HG02763 (cell line): Measurements from ENCODE around the gene ADM2.
"Not testable (repeated sequence)": the region's sequence is repeated elsewhere in the genome, so short reads cannot be mapped to it uniquely, and the experiment has no call there.

Source experiments
- ATAC-seq: cut with Tn5 transposase; IDR thresholded peaks from one replicate; pipeline ENCODE4 v1.9.1; 2021; ENCODE audit warnings: mild to moderate bottlenecking, moderate library complexity; ENCODE audit not compliant: unreplicated experiment

The ADM2 gene, protein sequence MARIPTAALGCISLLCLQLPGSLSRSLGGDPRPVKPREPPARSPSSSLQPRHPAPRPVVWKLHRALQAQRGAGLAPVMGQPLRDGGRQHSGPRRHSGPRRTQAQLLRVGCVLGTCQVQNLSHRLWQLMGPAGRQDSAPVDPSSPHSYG

GRCh38 chr22:50481440-50482106 is at the start of gene ADM2:
TSS of gene ADM2 (plus strand) at chr22:50481543. CDS start at chr22:50481848, 305 bp downstream.
- no peak for ATAC-seq

DNA sequence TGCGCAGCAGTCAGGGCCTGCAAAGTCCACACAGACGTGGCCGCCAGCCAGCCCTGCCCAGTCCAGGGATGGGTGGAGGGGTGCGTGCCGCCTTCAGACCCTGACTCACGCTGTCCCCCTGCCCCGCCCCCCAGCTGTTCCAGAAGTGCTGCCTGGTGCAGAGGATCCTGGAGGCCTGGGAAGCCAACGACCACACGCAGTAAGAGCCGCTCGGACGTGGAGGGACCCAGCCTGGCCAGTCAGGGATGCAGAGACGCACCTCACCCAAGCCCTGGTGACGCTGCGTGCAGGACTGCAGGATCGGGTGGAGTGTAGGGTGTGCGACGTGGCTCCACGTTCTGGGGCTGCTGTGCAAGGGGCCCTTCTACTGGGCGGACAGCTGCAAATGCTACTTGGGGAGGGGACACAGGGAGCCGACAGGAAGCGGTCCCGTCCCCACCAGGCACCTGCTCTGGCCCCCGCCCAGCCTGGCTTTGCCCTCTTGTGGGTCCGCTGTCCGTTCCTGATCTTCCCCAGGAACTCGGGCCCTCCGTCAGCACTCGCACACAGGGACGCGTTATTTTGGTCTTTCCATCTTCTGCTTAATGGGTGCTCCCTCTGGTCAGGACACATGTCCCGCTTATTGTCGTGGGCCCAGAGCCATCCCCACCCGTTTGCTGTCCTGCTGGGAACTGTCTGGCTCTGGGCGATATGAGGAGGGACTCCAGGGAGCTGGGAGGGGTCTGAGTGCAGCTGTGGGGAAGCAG is 49.0 kb upstream of the ADM2 start:
- ATAC-seq: no peak

DNA sequence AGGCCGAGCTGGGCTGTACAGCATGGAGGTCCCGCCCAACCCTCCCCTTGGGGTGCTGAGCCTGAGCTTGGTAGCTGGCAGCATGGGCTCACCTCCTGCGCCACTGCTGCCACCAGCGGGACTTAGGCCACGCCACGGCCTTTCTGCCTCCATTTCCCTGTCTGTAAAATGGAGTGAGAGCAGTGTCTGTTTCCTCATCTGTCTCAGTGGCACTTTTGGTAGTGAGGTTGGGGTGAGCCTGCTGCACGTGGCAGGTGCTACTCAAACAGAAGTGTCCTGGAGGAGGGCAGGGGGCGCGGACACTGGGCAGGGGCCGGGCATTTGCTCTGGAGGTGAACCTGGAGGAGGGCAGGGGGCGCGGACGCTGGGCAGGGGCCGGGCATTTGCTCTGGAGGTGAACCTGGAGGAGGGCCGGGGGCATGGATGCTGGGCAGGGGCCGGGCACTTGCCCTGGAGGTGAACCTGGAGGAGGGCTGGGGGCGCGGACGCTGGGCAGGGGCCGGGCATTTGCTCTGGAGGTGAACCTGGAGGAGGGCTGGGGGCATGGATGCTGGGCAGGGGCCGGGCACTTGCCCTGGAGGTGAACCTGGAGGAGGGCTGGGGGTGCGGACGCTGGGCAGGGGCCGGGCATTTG is 48.3 kb upstream of the ADM2 start:
- not testable (repeated sequence) for ATAC-seq

- no peak for ATAC-seq
Observed at GRCh38 chr22:50434849-50435248, 46.5 kb upstream of the ADM2 start.

DNA sequence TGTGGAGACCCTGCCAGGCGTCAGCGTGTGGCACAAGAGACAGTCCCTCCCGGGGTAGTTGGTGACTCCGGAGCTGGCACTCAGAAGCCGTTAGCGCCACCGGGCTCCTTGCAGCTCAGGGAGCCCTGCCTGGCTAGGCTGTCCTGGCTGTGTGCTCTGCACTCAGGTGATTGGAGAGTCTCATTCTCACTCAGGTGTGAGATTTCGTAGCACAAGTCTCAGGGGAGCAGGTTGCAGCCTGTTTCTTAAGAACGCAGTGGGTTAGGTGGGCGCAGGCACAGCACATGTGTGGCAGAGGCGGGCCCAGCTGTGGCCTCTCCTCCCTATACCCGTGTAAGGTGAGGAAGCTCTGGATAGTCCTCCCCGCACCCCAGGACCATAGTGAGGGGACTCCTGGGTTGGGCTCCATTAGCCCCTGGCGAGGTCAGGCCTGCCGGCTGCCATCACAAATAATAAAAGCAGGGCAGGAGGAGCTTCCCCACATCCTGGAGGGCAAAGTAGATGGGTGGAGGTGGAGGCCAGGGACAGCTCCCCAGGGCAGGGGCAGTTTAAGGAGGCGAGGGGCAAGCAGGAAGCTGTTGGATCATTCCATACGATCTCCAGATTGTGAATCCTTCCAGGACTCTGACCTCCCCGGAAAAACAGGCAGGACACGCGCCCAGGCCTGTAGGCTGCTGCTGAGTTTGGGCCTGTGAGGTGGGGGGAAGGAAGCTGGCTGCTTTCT is 45.9 kb upstream of the ADM2 start:
- no peak for ATAC-seq

DNA sequence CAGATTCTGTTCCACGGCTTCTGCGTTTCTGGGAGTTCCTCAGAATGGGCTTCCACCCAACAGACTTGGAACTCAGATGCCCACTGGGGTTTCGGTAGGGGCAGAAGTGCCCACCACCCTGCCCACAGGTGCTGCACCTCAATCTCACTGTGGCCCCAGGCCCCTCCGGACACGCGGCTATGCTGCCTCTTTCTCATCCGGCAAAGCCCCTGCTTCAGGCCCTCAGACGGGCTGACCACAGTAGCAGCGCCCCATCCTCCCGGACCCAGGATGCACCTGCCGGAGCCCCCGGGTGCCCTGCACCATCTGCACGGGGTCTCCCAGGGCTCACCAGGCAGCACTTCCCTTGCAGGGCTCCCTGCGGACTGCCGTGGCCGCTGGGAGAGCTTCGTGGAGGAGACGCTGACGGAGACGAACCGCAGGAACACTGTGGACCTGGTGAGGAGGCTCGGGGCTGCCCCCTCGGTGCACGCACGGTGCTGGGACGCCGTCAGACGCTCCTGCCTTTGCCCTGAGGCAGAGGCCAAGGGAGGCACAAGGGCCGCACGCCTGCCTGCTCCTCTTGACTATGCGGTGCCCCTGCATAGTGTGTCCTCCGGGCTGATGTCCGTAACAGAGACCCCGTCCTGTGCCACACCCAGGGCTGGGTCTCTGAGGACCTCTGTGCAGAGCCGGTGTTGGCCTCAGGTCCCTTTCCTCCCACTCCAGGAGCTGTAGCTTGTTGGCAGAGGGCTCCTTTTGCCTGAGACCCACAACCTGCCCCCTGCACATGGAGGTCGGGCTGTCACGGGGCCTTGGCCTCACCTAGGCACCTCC is 45.1 kb upstream of the ADM2 start:
- ATAC-seq: no peak

GRCh38 chr22:50436841-50437341 is 44.5 kb upstream of the ADM2 start:
- no peak for ATAC-seq

GRCh38 chr22:50437511-50438304 is 43.6 kb upstream of the ADM2 start:
- ATAC-seq: no peak

DNA sequence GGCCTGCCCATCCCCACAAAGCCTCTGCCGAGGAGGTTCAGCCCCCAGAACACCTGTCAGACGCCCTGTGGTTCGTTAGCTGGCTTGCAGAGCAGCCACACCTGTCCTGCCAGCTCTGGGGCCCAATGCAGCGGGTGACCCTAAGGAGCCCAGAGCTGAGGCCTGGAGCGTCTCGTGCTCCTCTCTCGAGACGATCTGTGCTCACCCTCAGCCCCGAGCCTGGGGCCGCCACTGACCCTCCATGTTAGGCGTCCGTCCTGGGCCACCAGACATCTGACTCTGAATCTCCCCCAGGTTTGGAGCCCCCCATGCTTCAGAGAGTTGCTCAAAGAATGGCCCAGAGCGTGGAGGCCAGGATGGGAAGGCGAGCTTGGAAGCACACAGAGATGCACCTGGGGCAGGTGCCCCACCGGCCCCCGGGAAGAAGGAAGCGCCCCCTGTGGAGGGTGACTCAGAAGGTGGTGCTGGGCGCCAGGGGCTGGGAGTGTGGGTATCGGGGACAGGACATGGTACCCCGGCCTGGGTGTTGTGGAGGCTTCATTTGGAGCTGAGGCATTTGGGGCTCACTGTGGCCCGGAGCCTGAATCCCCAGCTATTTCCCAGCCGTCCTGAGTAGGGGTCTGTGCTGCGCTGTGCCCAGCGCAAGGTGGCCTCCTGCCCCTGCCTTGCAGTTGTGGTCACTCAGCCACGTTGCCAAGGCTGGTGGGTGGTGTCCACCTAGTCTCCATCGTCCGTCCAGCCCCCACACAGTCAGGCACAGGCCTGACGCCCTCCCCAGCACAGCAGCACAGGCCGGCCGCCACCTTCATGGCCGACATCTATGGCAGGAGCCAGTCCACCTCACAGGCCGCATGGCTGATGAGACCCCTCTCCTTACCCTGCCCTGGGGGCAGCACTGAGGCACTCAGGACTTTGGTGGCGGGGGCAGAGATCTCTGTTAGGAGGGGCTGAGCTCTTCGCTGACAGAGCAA is 42.8 kb upstream of the ADM2 start:
- no peak for ATAC-seq

DNA sequence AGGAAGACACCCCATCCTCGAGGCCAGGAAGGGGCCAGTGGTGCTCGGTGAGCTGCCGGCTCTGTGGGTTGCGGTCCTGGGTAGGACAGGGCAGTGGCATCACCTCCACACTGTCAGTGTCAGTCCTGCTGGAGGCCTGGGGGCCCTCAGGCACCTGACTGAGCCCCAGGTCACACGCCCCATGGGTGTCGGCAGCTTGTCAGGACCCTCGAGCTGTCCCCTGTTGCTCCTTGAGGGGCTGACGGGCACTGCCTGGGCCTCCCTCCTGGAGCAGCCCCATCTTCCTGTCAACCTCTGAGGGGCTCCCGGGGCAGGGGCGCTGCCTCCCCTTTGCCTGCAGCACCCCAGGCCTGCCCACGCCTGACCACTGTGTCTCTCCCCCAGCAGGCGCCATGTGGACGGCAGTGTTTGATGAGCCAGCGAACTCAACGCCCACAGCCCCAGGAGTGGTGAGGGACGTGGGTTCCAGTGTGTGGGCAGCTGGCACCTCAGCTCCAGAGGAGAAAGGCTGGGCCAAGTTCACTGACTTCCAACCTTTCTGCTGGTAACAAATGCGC is 42.0 kb upstream of the ADM2 start:
- ATAC-seq: no peak

DNA sequence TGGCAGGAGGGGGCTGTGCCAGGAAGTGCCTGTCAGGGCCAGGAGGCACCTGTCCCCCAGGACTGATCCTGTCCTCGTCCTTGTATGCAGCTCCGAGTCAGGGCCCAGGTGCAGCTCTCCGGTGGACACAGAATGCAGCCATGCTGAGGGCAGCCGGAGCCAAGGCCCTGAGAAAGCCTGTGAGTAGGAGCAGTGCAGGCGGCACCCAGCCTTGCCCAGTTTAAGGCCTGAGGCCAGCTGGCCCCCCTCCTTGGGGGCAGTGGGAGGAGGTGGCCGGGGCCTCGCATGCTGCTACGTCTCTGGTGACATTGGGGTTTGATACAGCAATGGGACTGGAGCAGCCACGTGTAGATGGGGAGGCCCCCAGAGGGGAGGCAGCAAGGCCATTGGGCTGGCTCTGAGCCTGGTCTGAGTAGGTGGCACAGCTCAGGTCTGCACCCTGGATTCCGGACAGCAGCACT is 41.4 kb upstream of the ADM2 start:
- no peak for ATAC-seq

GRCh38 chr22:50440544-50441249 is 40.6 kb upstream of the ADM2 start:
- ATAC-seq: no peak

DNA sequence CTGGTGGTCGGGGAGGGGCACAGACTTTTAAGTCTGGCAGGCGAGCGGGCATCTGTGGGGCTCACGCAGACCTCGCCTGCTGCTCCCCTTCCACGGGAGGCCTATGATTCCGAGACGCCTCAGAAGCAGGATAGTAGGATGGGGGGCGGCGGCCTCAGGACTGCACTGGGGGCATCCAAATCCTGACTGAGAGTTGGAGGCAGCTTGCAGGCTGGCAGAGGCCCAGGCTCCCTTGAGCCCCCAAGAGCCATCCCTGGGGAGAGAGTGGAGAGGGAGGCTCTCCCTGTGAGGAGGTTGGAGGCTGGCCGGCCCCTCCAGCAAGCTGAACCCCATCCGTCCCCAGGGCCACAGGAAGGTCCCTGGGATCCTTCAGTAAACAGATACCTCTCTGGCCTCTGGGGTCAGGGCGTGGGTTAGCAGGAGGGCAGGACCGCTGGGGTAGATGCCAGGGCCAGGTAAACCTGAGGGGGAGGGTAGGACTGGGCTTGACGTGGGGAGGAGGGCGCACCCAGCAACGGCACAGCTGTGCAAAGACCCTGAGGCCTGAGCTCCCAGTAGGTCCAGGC is 39.8 kb upstream of the ADM2 start:
- no peak for ATAC-seq

DNA sequence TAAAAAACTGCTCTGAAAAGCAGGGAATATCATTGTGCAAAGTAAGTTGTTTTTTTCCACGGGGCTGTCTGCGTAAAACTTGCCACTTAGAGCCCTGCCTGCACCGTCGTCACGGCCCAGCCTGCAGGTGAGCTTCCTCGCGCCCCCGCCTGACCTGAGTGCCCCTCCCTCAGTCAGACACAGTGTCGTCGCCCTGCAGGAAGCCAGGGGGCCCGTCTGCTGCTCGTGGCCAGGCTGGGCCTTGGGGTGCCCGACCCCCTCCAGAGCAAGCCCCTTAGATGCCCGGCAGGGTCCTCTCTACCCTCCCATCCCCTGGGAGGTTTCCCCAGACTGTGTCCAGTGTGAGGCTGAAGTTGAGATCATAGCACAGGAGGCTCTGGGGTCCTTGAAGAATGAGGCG is 38.1 kb upstream of the ADM2 start:
- ATAC-seq: no peak

GRCh38 chr22:50443801-50444625 is 37.3 kb upstream of the ADM2 start:
- ATAC-seq: no peak

DNA sequence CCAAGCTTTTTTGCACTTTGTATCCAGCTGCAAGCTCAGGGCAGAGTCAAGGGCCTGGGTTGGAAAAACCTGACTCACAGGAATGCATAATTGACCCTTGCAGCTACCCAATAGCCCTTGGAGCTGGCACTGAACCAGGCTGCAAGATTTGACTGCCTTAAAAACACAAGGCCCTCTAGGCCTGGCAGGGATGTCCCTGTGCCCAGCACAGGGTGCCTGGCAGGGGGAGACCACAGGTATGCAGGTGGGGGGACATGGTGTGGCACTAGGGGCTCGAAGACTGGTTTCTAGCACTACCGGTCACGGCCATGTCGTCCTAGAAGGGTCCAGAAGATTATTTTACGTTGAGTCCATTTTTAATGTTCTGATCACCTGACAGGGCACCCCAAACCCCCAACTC is 36.7 kb upstream of the ADM2 start:
- no peak for ATAC-seq
